Ureter (tissue), 1 donor: ENCODE data around the gene IQCH. TPM values are rescaled to one million over a fixed set of nuclear protein-coding genes. Genes with fewer than 3 reads are reported as not detected.
"Not testable (repeated sequence)": the region's sequence is repeated elsewhere in the genome, so short reads cannot be mapped to it uniquely, and the experiment has no call there.

Source experiments
- DNase-seq: peaks from one replicate; pipeline ENCODE4 v3.0.0-alpha.2; 2020; ENCODE audit warnings: low spot score
- total RNA-seq: library from RNA; stranded (reverse); gene quantifications from one replicate; pipeline ENCODE4 v1.2.4, GENCODE V29; 2023
- donor health status: DM: yes; HTN: yes; CAD: no.

Gene IQCH
- total RNA-seq, 1 donor from 2014 or later = 14.4 TPM

GRCh38 chr15:67358391-67358790, 103.8 kb downstream of the IQCH start:
- no peak for DNase-seq

DNA sequence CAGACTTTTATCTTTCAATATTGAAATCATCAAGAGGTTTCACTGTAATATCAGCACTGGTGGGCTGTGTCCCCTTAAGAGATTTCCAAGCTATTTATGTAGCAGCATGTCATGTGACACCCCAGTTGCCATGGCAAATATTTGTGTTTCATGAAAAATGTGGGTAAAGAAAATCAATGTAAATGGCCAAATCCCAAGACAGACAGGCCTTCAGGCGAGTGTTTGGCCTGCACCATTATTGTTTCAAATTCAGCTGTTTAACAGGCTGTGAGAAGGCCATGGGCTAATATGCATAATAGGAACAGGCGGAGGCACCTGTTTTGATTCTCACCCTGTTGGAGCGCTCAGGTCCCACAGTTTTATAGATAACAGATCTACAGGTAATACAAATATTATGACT, 104.2 kb downstream of the IQCH start:
- DNase-seq = no peak

DNA sequence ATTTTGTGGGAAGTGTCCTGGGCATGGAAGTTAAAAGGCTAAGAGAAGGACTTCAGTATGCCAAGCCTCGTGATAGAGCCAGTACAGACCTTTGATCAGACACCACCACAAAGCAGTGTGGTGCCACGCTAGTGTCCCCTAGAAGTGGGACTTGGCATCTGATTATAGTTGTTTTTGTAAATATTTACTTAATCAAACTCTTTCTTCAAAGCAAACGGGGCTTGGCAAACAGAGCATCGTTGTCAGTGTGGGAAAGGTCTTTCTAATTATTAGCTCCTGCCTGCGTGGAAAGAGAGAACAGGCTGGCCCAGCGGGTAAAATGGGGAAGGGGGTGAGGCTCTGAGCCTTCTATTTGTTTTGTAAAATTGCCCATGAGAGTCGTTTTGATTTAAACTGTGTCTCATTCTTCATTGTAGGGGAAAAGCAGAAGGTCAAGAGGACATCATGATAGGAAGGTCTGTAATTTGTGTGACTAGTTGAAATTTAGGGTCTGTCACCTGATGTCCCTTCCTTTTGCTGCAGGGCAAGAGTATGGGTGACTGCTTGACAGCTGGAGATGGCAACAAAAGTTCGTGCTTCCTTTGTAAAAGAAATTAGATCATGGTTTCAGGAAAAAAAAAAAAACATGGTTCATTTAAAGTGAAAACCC, 105.0 kb downstream of the IQCH start:
- no peak for DNase-seq

- DNase-seq = no peak
Observed at GRCh38 chr15:67361100-67361499, 106.5 kb downstream of the IQCH start.

- DNase-seq = not testable (repeated sequence)
Observed at GRCh38 chr15:67363712-67364111, 109.1 kb downstream of the IQCH start.

DNA sequence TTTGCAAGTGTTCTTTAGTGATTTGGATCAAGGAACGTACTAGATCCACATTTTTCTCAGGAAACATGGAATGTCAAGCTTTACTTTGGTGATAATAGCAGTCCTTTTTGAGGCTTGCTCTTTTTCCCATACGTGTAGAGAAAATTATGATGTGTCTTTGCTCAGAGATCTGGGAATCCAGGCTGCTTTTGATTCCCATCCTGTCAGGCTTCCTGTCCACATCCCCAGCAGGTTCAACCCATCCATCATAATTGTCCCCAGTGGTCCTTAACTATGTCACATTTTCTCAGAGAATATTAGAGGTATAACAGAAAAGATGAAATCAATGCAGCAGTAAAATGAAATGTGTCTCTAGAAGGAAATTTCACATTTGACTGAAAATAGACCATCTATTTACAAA, 111.4 kb downstream of the IQCH start:
- DNase-seq = no peak

GRCh38 chr15:67366904-67367303, 112.3 kb downstream of the IQCH start:
- no peak for DNase-seq

DNA sequence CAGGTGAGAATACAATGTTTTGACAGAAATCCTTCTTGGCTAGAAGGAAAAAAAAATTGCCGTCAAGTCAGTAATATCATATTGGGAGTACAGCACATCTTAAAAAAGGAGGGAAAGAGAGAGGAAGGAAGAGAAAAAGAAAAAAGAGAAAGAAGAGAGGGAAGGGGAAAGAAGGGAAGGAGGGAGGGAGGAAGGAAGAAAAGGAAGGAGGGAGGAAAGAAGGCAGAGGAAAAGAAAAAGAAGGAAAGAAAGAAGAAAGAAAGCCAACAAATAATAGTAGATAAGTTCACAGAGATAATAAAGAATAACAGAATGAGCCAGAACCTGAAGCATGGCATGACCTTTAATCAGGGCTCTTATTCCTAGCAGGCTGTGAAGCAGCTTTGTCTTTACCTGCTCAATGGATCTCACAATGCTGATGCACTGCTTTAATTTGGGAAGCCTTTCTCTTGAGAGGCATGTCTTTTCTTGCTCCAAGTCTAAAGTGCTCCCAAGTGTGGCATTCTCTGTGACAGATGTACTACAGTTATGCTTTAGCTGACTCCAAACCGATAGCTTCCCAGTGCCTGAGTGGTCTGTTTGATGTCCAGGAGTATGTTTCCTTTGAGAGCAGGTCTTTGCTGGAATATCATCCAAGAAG, 114.9 kb downstream of the IQCH start:
- no peak for DNase-seq

- no peak for DNase-seq
Observed at GRCh38 chr15:67370206-67370954, 115.8 kb downstream of the IQCH start.

DNA sequence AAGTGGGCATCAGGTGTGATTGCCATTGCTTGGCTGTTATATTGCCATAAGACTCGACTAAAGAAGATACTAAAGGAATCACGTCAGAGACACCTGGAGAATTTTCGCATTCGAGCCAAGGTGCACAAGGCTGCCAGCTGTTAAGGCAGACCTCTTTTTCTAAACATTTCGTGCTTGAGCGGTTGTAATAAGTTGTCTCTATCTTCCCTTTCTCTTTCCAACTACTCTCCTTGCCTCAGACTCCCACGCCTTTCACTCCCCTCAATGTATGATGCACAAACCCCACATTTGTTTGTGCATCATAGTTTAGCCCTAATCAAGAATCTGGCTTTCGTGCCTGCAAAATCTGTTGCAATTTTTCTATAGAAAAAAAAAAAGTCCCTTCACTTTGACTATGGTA, 118.0 kb downstream of the IQCH start:
- DNase-seq = no peak

DNA sequence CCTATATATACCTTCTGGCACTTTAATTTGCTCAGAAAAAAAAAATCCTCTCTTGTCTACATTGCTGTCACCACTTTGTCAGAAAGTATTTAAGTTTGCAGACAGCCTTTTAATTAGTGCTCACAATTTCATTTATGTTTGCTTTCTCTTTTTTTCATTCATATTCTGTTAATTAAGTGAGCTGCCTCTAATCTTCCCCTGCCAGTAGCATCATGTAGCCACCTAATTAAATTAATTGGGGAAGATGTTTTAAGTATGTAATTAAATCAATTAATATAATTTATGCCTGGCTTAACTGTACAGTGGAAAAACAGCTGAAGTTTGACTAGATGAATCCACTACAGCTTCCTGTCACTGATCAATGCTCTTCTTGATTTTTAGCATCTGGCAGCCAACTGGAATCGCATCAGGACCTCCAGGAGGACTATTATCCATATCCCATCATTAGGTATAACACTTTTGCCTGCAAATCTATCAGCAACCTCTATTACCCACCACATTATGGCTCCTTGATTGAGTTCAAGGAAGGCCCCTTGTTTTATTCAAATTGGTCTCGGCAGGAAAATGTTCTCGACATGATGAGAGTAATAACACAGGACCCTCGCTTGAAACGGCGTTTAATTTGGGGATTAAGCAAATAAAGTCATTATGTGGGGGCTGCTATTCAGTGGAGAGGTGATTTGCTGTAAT, 118.5 kb downstream of the IQCH start:
- no peak for DNase-seq

- DNase-seq = no peak
Observed at GRCh38 chr15:67373971-67374370, 119.4 kb downstream of the IQCH start.

DNA sequence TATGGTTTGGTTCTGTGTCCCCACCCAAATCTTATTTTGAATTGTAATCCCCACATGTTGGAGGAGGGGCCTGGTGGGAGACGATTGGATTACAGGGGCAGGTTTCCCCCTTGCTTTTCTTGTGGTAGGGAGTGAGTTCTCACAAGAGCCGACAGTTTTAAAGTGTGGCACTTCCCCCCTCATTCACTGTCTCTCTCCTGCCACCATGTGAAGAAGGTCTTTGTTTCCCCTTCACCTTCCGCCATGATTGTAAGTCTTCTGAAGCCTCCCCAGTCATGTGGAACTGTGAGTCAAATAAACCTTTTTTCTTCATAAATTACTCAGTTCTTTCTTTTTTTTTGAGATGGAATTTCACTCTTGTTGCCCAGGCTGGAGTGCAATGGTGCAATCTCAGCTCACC, 124.9 kb downstream of the IQCH start:
- no peak for DNase-seq

DNA sequence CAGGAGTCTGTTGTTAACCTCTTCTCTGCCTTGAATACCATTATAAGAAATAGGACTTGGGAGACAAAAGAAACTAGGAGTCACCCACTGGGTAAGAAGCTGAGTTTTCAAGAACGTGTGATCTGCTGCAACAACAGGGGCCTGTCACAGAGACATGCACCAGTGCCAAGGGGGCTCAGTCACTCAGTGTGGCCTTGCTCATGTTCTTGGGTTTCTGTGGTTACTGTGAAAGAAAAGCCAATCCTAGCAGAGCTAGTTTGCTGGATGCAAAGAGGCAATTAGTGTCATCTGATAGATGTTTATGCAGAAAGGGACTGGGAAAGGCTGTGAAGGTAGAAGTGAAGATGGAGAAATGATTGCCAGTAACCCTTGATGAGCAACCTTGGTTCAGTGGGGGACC, 126.3 kb downstream of the IQCH start:
- DNase-seq = no peak

GRCh38 chr15:67381416-67382045, 126.9 kb downstream of the IQCH start:
- no peak for DNase-seq

- DNase-seq = no peak
Observed at GRCh38 chr15:67382723-67383122, 128.1 kb downstream of the IQCH start.

GRCh38 chr15:67383899-67384298, 129.3 kb downstream of the IQCH start:
- no peak for DNase-seq

DNA sequence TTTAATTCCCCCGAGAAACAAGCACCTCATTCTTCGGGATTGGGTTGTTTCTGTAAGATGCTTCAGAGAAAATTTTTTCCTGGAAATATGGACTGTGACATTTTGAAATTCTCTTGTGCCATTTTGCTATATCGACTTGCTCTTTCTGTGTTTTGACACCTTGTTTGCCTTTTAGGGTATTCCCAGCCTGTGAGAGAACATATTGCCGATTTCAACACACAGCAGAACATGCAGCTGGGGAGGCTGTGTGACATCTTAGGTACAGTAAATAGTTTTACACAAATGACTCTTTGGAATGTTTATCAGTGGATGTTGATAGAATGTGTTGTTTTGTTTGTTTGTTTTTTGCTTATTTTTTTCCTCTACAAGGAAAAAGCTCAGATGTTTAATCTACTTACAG, 130.2 kb downstream of the IQCH start:
- DNase-seq = no peak

DNA sequence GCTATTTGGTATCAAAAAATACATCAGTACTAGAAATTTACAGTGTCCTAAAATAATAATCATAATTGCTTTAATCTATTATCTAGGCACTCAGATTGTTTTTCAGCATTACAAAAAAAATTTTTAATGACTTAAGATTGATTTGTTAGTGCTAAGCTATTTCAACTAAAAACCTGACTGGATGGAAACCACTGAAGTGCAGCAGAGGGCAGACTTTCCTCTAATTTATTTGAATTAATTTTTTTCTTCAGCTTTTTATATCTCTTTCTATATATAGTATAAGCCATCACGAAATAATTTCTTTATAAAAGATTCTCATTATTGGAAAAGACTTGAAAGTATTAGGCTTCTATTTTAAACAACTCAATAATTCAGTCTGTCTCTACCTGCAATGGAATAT, 131.4 kb downstream of the IQCH start:
- DNase-seq = no peak

GRCh38 chr15:67386947-67387346, 132.4 kb downstream of the IQCH start:
- no peak for DNase-seq

DNA sequence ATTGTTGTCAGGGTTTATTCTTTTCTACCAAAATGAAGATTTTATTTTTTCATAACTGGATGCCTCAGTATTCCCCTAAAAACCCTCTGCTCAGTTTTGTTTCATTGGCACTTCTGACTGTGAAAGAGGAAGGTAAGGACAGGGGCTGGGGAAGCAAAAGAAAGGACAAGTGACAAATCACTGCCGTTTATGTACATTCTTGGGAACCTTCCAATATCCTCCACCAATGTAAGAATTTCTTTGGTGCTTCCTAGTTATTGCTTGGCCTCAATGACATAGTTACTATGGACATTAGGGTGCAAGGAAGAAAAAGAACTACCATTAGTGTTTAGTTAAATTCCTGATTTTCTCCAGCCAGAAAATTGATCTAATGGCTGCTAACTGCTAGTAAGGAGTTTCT, 135.4 kb downstream of the IQCH start:
- no peak for DNase-seq
